HG02763 (cell line): ENCODE data around the gene NME1.

Experiments used
- ATAC-seq: cut with Tn5 transposase; IDR thresholded peaks from one replicate; pipeline ENCODE4 v1.9.1; 2021; ENCODE audit warnings: mild to moderate bottlenecking, moderate library complexity; ENCODE audit not compliant: unreplicated experiment

Gene NME1

DNA sequence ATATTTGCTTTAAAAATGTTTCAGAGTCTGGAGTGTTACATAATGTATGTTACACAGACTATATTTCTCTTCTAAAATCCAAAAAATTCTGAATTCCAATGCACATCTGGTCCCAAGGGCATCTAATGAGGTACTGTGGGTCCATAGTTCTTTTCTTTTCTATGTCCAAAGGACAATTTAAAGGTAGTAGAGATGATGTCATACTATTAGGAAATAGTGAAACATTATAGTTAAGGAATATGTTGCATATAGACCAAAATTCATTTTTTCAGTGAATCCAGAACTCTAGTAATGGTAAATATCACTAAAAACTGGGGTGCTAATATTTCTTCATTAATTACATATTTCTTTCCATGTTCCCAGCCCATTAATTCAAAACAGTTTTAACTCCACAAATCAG lies 35.8 kb downstream of the NME1 start:
- no peak for ATAC-seq

DNA sequence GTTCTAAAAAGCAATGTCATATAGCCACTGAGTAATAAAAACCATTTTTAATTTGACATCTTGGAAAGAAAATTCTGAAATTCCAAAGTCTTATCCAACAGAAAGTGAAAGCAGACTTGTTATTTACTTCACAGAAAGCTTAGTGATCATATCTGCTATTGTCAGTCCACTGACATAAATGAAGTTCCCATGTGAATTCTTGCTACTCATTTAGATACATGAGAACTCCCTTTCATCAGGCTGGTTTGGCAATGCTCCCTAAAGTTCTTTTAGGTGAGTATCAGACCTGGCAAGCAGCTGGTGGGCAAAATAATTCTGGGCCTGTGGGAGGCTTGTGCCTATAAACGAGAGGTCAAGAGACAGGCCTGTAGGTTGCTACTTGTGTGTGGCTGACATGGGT lies 36.3 kb downstream of the NME1 start:
- no peak for ATAC-seq

DNA sequence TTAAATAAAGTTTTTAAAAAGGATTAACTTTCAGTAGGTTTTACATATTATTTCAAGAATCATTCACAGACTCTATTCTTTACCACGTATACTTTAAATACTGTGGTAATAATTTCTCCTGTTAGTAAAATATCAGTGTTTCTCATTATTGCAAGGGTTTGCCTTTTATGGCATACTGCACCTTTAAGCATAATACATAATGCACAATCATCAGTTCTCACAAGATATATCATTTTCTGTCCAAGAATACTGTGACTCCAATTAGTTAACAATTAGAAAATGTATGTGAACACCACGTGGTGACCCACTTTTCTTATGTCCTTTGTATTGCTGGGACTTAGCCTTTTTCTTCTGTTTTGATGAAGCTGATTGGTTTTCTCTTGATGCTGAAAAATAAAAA lies 38.5 kb downstream of the NME1 start:
- ATAC-seq: no peak

DNA sequence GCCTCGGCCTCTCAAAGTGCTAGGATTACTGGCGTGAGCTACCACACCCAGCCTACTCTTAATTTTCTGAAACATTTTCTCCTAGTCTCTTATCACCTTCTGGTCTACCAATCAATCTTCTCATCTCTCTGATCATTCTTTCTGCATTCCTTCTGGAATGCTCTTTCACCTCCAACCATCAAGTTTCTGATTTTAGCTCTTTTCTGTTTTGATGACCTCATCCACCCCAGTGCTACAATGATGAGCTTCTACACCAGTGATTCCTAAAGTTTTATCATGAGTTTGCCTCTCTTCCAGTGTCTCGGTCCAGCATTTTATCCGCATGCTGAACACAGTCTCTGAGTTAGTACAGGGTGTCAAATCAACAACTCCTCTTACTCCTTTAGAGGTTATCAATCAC lies 44.4 kb downstream of the NME1 start:
- ATAC-seq: no peak

DNA sequence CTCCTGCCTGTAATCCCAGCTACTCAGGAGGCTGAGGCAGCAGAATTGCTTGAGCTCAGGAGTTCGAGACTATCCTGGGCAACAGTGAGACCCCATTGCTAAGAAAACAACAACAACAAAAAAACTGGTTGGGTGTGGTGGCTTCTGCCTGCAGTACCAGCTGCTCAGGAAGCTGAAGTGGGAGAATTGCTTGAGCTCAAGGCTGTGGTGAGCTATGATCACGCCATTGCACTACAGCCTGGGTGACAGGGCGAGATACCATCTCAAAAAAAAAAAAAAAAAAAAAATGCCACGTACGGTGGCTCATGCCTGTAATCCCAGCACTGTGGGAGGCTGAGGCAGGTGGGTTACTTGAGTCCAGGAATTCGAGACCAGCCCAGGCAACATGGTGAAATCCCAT lies 46.9 kb downstream of the NME1 start:
- no peak for ATAC-seq

DNA sequence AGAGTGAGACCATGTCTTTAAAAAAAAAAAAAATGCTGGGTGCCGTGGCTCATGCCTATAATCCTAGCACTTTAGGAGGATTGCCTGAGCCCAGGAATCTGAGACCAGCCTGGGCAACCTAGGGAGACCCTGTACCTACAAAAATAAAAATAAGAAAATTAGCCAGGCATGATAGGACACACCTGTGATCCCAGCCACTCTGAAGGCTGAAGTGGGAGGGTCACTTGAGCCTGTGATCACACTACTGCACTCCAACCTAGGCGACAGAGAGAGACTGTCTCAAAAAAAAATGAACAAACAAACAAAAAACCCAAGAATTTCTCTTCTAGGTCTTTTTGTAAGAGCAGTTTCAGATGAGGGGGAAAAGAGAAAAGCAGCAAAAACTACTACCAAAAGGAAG lies 47.5 kb downstream of the NME1 start:
- ATAC-seq: no peak

DNA sequence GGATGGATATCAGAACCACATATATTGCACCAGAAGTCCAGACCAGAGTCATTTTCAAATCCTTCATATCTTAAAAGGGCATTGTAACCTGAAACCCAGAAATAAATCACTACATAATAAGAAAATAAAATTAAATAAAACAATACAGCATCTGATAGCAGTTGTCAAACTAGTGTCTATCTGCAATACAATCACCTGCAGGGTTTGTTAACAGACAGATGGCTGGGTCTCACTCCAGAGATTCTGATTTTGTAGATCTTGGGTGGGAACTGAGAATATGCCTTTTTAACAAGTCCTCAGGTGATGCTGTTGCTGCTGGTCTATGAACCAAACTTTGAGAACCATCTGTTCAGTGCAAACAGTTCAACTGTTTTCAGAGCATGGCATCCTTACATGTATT lies 50.5 kb downstream of the NME1 start:
- no peak for ATAC-seq
